DND-41 (cell line): Measurements from ENCODE around the gene NME3.

Experiments
- CTCF ChIP-seq: IDR thresholded peaks from 2 replicates; pipeline ENCODE4 v1.5.1; 2012; ENCODE audit warnings: borderline replicate concordance, low read length, moderate library complexity, mild to moderate bottlenecking; ENCODE audit not compliant: poor library complexity, severe bottlenecking; ENCODE audit errors: extremely low read depth
- EZH2 ChIP-seq: IDR thresholded peaks from 3 replicates; pipeline ENCODE4 v1.6.1; 2012; ENCODE audit warnings: borderline replicate concordance, low read depth, mild to moderate bottlenecking, moderate library complexity, low read length, inconsistent platforms; ENCODE audit not compliant: severe bottlenecking

GRCh38 chr16:1818873-1819525 lies 47.7 kb upstream of the NME3 start:
- no peak for TF ChIP-seq CTCF
- no peak for TF ChIP-seq EZH2
